ENCODE data around the gene MRAP. TPM values are rescaled to one million over a fixed set of nuclear protein-coding genes. Genes with fewer than 3 reads are reported as not detected.

Gene MRAP
- total RNA-seq (100 to 1,000 TPM in 5 of 9 donors, 10 to 100 TPM in 4; 50.3 to 769 (median 112) TPM), polyA plus RNA-seq (100 to 1,000 TPM in 1 of 3 donors, 10 to 100 TPM in 2; 13.4 to 491 (median 68.6) TPM)
- long read RNA-seq, donor 1, transcript MRAP-202 (3 exons, 440 nt): minor isoform, 12 of 404 reads
- long read RNA-seq, donor 1, transcript MRAP-201 (3 exons, 935 nt): major isoform, 316 of 404 reads
- long read RNA-seq, donor 1, partial matches to known transcripts: 61 of 404 reads
- long read RNA-seq, donor 1, other reads (novel, unspliced or antisense): 15 of 404 reads
- long read RNA-seq, donor 2, transcript MRAP-202 (3 exons, 440 nt): minor isoform, 9 of 211 reads
- long read RNA-seq, donor 2, transcript MRAP-201 (3 exons, 935 nt): major isoform, 197 of 211 reads
- long read RNA-seq, donor 2, partial matches to known transcripts: 5 of 211 reads
- long read RNA-seq, donor 2, other reads (novel, unspliced or antisense): 0 of 211 reads
- long read RNA-seq, donor 3, transcript MRAP-202 (3 exons, 440 nt): minor isoform, 11 of 348 reads
- long read RNA-seq, donor 3, transcript MRAP-201 (3 exons, 935 nt): major isoform, 237 of 348 reads
- long read RNA-seq, donor 3, partial matches to known transcripts: 87 of 348 reads
- long read RNA-seq, donor 3, other reads (novel, unspliced or antisense): 13 of 348 reads
- long read RNA-seq, donor 4, transcript MRAP-201 (3 exons, 935 nt): major isoform, 99 of 111 reads
- long read RNA-seq, donor 4, transcript MRAP-202 (3 exons, 440 nt): minor isoform, 8 of 111 reads
- long read RNA-seq, donor 4, partial matches to known transcripts: 3 of 111 reads
- long read RNA-seq, donor 4, other reads (novel, unspliced or antisense): 1 of 111 reads
- long read RNA-seq, donor 5, transcript MRAP-202 (3 exons, 440 nt): minor isoform, 5 of 298 reads
- long read RNA-seq, donor 5, transcript MRAP-201 (3 exons, 935 nt): major isoform, 234 of 298 reads
- long read RNA-seq, donor 5, partial matches to known transcripts: 2 of 298 reads
- long read RNA-seq, donor 5, other reads (novel, unspliced or antisense): 57 of 298 reads
- long read RNA-seq, donor 6, transcript MRAP-201 (3 exons, 935 nt): major isoform, 29 of 31 reads
- long read RNA-seq, donor 6, partial matches to known transcripts: 1 of 31 reads
- long read RNA-seq, donor 6, other reads (novel, unspliced or antisense): 0 of 31 reads
- long read RNA-seq, donor 7, transcript MRAP-202 (3 exons, 440 nt): minor isoform, 16 of 199 reads
- long read RNA-seq, donor 7, transcript MRAP-201 (3 exons, 935 nt): major isoform, 176 of 199 reads
- long read RNA-seq, donor 7, partial matches to known transcripts: 0 of 199 reads
- long read RNA-seq, donor 7, other reads (novel, unspliced or antisense): 7 of 199 reads
- long read RNA-seq, donor 8, transcript MRAP-202 (3 exons, 440 nt): minor isoform, 8 of 314 reads
- long read RNA-seq, donor 8, transcript MRAP-201 (3 exons, 935 nt): major isoform, 261 of 314 reads
- long read RNA-seq, donor 8, partial matches to known transcripts: 45 of 314 reads
- long read RNA-seq, donor 8, other reads (novel, unspliced or antisense): 0 of 314 reads
- long read RNA-seq, donor 9, transcript MRAP-202 (3 exons, 440 nt): minor isoform, 13 of 184 reads
- long read RNA-seq, donor 9, transcript MRAP-201 (3 exons, 935 nt): major isoform, 171 of 184 reads
- long read RNA-seq, donor 9, partial matches to known transcripts: 0 of 184 reads
- long read RNA-seq, donor 9, other reads (novel, unspliced or antisense): 0 of 184 reads
- long read RNA-seq, donor 10, transcript MRAP-201 (3 exons, 935 nt): major isoform, 97 of 101 reads
- long read RNA-seq, donor 10, partial matches to known transcripts: 0 of 101 reads
- long read RNA-seq, donor 10, other reads (novel, unspliced or antisense): 0 of 101 reads

DNA sequence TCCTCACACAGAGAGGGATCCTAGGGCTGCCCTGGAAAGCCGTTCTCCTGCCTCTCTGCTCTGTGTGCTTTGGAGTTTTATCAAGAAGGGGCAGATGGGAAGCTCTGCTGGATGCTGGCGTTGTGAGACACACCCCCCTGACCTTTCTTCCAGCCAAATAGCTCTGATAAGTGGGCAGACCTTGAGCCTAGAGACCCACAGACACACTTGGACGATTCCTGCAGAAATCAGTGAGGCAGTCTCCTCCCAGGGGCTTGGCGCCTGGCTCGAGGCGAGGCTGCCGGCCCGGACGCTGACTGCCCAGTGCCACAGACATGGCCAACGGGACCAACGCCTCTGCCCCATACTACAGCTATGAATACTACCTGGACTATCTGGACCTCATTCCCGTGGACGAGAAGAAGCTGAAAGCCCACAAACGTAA lies at the start of gene MRAP:
TSS of gene MRAP (plus strand) at position 198 of the 424 bp plus-strand sequence. CDS start at position 315, 117 bp downstream.
- intact Hi-C loops (cut with DNase I): no loop called here
- WGBS, 4 donors: 39 to 56% (median 47%) methylated on average over 5 to 14 of the region's 14 CpGs
- Histone ChIP-seq H3K4me1 (replicated peaks in 1 of 2) (peaks cover 5 to 24% of the 10 kb centered on the region in 2 donors), H3K4me3 (peak within 1 kb of the TSS in 1 of 4 donors; percentile 20), H3K27ac (peak within 1 kb of the TSS; percentile 76 to 90 (median 81)), H3K36me3 (replicated peaks in 1 of 2) (no peaks in the 10 kb centered on the region), H3K27me3 (no peaks in the 10 kb centered on the region), H3K9me3 (replicated peaks in 1 of 3) (no peaks in the 10 kb centered on the region)
- DNase-seq: peak; percentile 49 to 83 (median 70)
- no peak for TF ChIP-seq CTCF (IDR thresholded peaks at IDR 0.05)
- TF ChIP-seq POLR2A (IDR thresholded peaks at IDR 0.05): peak in 1 of 2 donors; percentile 65

GRCh38 chr21:32249511-32250280 lies 49.0 kb upstream of the MRAP start:
- intact Hi-C loops (cut with DNase I): loop anchor here in 1 of 2 donors (10.0 kb wide), 1 partner anchor 155 kb away; no protein-coding TSS in a partner anchor
- Histone ChIP-seq H3K36me3 (replicated peaks in 1 of 2) (no peaks in the 10 kb centered on the region), H3K27ac (no peak overlapping the region), H3K27me3 (no peaks in the 10 kb centered on the region), H3K4me1 (replicated peaks in 1 of 2) (no peaks in the 10 kb centered on the region), H3K4me3 (no peak overlapping the region), H3K9me3 (replicated peaks in 1 of 3) (no peaks in the 10 kb centered on the region)
- 68 to 75% (median 71%) methylated on average over 14 to 15 of the region's 15 CpGs for WGBS, 4 donors
- no peak for TF ChIP-seq CTCF (IDR thresholded peaks at IDR 0.05)
- no peak for DNase-seq

DNA sequence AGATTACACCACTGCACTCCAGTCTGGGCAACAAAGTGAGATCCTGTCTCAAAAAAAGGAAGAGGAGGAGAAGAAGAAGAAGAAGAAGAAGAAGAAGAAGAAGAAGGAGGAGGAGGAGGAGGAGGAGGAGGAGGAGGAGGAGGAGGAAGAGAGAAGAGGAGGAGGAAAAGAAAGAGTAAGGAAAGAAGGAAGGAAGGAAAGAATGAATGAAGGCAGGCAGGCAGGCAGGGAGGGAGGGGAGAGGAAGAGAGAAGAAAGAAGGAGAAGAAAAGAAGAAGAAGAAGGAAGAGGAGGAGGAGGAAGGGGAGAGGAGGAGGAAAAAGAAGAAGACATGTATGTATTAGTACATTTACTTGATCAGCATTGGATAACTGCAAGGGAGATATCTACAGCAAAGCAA lies 46.5 kb upstream of the MRAP start:
- Histone ChIP-seq H3K4me1 (replicated peaks in 1 of 2) (peaks cover 0 to 9% of the 10 kb centered on the region in 2 donors), H3K4me3 (no peak overlapping the region), H3K9me3 (replicated peaks in 1 of 3) (no peaks in the 10 kb centered on the region), H3K36me3 (replicated peaks in 1 of 2) (no peaks in the 10 kb centered on the region), H3K27me3 (no peaks in the 10 kb centered on the region), H3K27ac (no peak overlapping the region)
- intact Hi-C loops (cut with DNase I): loop anchor here in 1 of 2 donors (10.0 kb wide), 1 partner anchor 157 kb away; no protein-coding TSS in a partner anchor
- TF ChIP-seq CTCF (IDR thresholded peaks at IDR 0.05) (no peak), POLR2A (IDR thresholded peaks at IDR 0.05) (no peak)
- DNase-seq: no peak

Data from adrenal gland (tissue), 19 donors.